GM18873 (cell line): Measurements from ENCODE around the gene PYGO1.

ENCODE experiments used
- ATAC-seq: cut with Tn5 transposase; IDR thresholded peaks from one replicate; pipeline ENCODE4 v1.9.1; 2021; ENCODE audit warnings: mild to moderate bottlenecking, moderate library complexity, moderate number of reproducible peaks; ENCODE audit not compliant: unreplicated experiment, low FRiP score

PYGO1 gene

GRCh38 chr15:55573224-55573623 is 14.9 kb downstream of the PYGO1 start:
- ATAC-seq: no peak

GRCh38 chr15:55564347-55565145 is 23.6 kb downstream of the PYGO1 start:
- ATAC-seq: no peak

GRCh38 chr15:55562601-55563000 is 25.5 kb downstream of the PYGO1 start:
- no peak for ATAC-seq

GRCh38 chr15:55555089-55555488 is 33.1 kb downstream of the PYGO1 start:
- no peak for ATAC-seq

GRCh38 chr15:55552926-55553325 is 35.2 kb downstream of the PYGO1 start:
- no peak for ATAC-seq

- ATAC-seq: no peak
Measured at GRCh38 chr15:55552451-55552850, 35.7 kb downstream of the PYGO1 start.

GRCh38 chr15:55549305-55549704 is 38.8 kb downstream of the PYGO1 start:
- no peak for ATAC-seq

GRCh38 chr15:55546718-55547117 is 41.4 kb downstream of the PYGO1 start:
- ATAC-seq: no peak

- no peak for ATAC-seq
Measured at GRCh38 chr15:55535436-55535835, 52.7 kb downstream of the PYGO1 start.

- no peak for ATAC-seq
Measured at GRCh38 chr15:55532944-55533343, 55.2 kb downstream of the PYGO1 start.

GRCh38 chr15:55530861-55531313 is 57.3 kb downstream of the PYGO1 start:
- no peak for ATAC-seq

- ATAC-seq: no peak
Measured at GRCh38 chr15:55528812-55529211, 59.3 kb downstream of the PYGO1 start.

- no peak for ATAC-seq
Measured at GRCh38 chr15:55527150-55527549, 61.0 kb downstream of the PYGO1 start.

- ATAC-seq: no peak
Measured at GRCh38 chr15:55526559-55527036, 61.5 kb downstream of the PYGO1 start.

GRCh38 chr15:55522742-55523450 is 65.2 kb downstream of the PYGO1 start:
- no peak for ATAC-seq

GRCh38 chr15:55518641-55519040 is 69.5 kb downstream of the PYGO1 start:
- ATAC-seq: no peak

GRCh38 chr15:55518009-55518408 is 70.1 kb downstream of the PYGO1 start:
- no peak for ATAC-seq

- no peak for ATAC-seq
Measured at GRCh38 chr15:55515991-55516776, 72.0 kb downstream of the PYGO1 start.

GRCh38 chr15:55515491-55515890 is 72.7 kb downstream of the PYGO1 start:
- no peak for ATAC-seq

- ATAC-seq: no peak
Measured at GRCh38 chr15:55514414-55514850, 73.7 kb downstream of the PYGO1 start.
